ENCODE results near the gene FAM153A. TPM values are rescaled to one million over a fixed set of nuclear protein-coding genes. Genes with fewer than 3 reads are reported as not detected.
"Not testable (repeated sequence)": the region's sequence is repeated elsewhere in the genome, so short reads cannot be mapped to it uniquely, and the experiment has no call there.

The FAM153A gene
- 0.70 and 1.2 TPM in 2 replicates for total RNA-seq (2021)
- long read RNA-seq, partial matches to known transcripts, result 0 of 1 reads
- long read RNA-seq, other reads (novel, unspliced or antisense), result 1 of 1 reads

- not testable (repeated sequence) for H3K14ac ChIP-seq (ENCODE audit: insufficient read depth, low read length); H4K91ac ChIP-seq (ENCODE audit: insufficient read length, low read depth, low read length); H4K8ac ChIP-seq (replicated peaks; ENCODE audit: insufficient read length, low read depth, low read length); H3K36me3 Mint-ChIP-seq (ENCODE audit: insufficient read depth in 1 of 3, low read depth in 3 of 3); H3K4me1 ChIP-seq (ENCODE audit: insufficient read depth, low read length); H3K27me3 ChIP-seq (ENCODE audit: insufficient read depth, low read length); H3T11ph ChIP-seq (ENCODE audit: low read length); H2BK120ac ChIP-seq (ENCODE audit: low read depth, low read length, poor library complexity, severe bottlenecking); H4K5ac ChIP-seq (ENCODE audit: insufficient read length, low read depth, low read length); H3K9me3 ChIP-seq (ENCODE audit: control insufficient read depth, low read depth, low read length); H3K56ac ChIP-seq (ENCODE audit: insufficient read length, low read depth, low read length); H3K27ac Mint-ChIP-seq; H2BK12ac ChIP-seq (ENCODE audit: insufficient read length, low read depth, low read length); H3K4ac ChIP-seq (ENCODE audit: low read depth, low read length); H2BK5ac ChIP-seq (ENCODE audit: insufficient read length, low read length); H3K27ac ChIP-seq (ENCODE audit: insufficient read length, low read depth, low read length); H2AK5ac ChIP-seq (ENCODE audit: insufficient read length, low read length); H3K9ac ChIP-seq (ENCODE audit: extremely low read depth, insufficient read length, low read length); H2BK15ac ChIP-seq (ENCODE audit: low read depth, low read length); H2AFZ ChIP-seq (ENCODE audit: low read length); H3K4me2 ChIP-seq (ENCODE audit: insufficient read depth, insufficient read length, low read length); H3K9me3 Mint-ChIP-seq; H3K4me1 Mint-ChIP-seq; H3K23me2 ChIP-seq (ENCODE audit: insufficient read length, low read depth, low read length, poor library complexity, severe bottlenecking); H3K79me2 ChIP-seq (ENCODE audit: insufficient read depth, low read length); H3K18ac ChIP-seq (ENCODE audit: insufficient read length, low read depth, low read length); H3K4me3 Mint-ChIP-seq; H2BK20ac ChIP-seq (ENCODE audit: low read depth, low read length, poor library complexity, severe bottlenecking); H4K20me1 ChIP-seq (ENCODE audit: control insufficient read depth, insufficient read depth, insufficient read length); H3K23ac ChIP-seq (ENCODE audit: insufficient read length, low read depth, low read length); H3K79me1 ChIP-seq (ENCODE audit: insufficient read depth, low read depth, low read length, poor library complexity, severe bottlenecking); H3K27me3 Mint-ChIP-seq (ENCODE audit: low read depth); DNase-seq
- WGBS (ENCODE audit: extremely low coverage, insufficient read length, low lambda C conversion rate), result no CpG with 5 or more reads among the region's 67 CpGs
These were observed at the start of gene FAM153A for GRCh38 chr5:177782792-177783633. FAM153A (minus strand) TSS chr5:177782899.

- H3K36me3 Mint-ChIP-seq (ENCODE audit: insufficient read depth in 1 of 3, low read depth in 3 of 3); H3K4me1 ChIP-seq (ENCODE audit: insufficient read depth, low read length); H2AK5ac ChIP-seq (ENCODE audit: insufficient read length, low read length); H3K27me3 Mint-ChIP-seq (ENCODE audit: low read depth); H3K4ac ChIP-seq (ENCODE audit: low read depth, low read length); H3K27ac Mint-ChIP-seq; H3K4me2 ChIP-seq (ENCODE audit: insufficient read depth, insufficient read length, low read length); H3K27ac ChIP-seq (ENCODE audit: insufficient read length, low read depth, low read length); H4K20me1 ChIP-seq (ENCODE audit: control insufficient read depth, insufficient read depth, insufficient read length); H3K79me1 ChIP-seq (ENCODE audit: insufficient read depth, low read depth, low read length, poor library complexity, severe bottlenecking); H3K4me1 Mint-ChIP-seq; H3K79me2 ChIP-seq (ENCODE audit: insufficient read depth, low read length); H2BK5ac ChIP-seq (ENCODE audit: insufficient read length, low read length); H2BK120ac ChIP-seq (ENCODE audit: low read depth, low read length, poor library complexity, severe bottlenecking); H3K9me3 Mint-ChIP-seq; H4K91ac ChIP-seq (ENCODE audit: insufficient read length, low read depth, low read length); H2BK15ac ChIP-seq (ENCODE audit: low read depth, low read length); H3K14ac ChIP-seq (ENCODE audit: insufficient read depth, low read length); H4K8ac ChIP-seq (replicated peaks; ENCODE audit: insufficient read length, low read depth, low read length); H3K56ac ChIP-seq (ENCODE audit: insufficient read length, low read depth, low read length); H3T11ph ChIP-seq (ENCODE audit: low read length); H2BK12ac ChIP-seq (ENCODE audit: insufficient read length, low read depth, low read length); H3K23ac ChIP-seq (ENCODE audit: insufficient read length, low read depth, low read length); H2AFZ ChIP-seq (ENCODE audit: low read length); H3K9ac ChIP-seq (ENCODE audit: extremely low read depth, insufficient read length, low read length); H2BK20ac ChIP-seq (ENCODE audit: low read depth, low read length, poor library complexity, severe bottlenecking); H3K18ac ChIP-seq (ENCODE audit: insufficient read length, low read depth, low read length); H3K23me2 ChIP-seq (ENCODE audit: insufficient read length, low read depth, low read length, poor library complexity, severe bottlenecking); H4K5ac ChIP-seq (ENCODE audit: insufficient read length, low read depth, low read length); H3K27me3 ChIP-seq (ENCODE audit: insufficient read depth, low read length); H3K9me3 ChIP-seq (ENCODE audit: control insufficient read depth, low read depth, low read length); H3K4me3 Mint-ChIP-seq: not testable (repeated sequence)
- no CpG with 5 or more reads among the region's 4 CpGs for WGBS (ENCODE audit: extremely low coverage, insufficient read length, low lambda C conversion rate)
- DNase-seq, result peak; percentile 29
These were observed 49.6 kb upstream of the FAM153A start for GRCh38 chr5:177832287-177832686.

Data from H9 (cell line).